WERI-Rb-1 (cell line): ENCODE data around the gene DHRS3.

Source experiments
- DNase-seq: peaks from one replicate; pipeline ENCODE4 v3.0.0-alpha.2; 2020
- H3K27ac ChIP-seq: fragments of 250-450 bp; sonication (Bioruptor Pico); 2 replicates; pipeline ENCODE4 v1.5.1; 2020; ENCODE audit warnings: mild to moderate bottlenecking, moderate library complexity
- H3K27me3 ChIP-seq: fragments of 250-450 bp; sonication (Bioruptor Pico); 2 replicates; pipeline ENCODE4 v1.5.1; 2021; ENCODE audit warnings: mild to moderate bottlenecking, low read depth, moderate library complexity; ENCODE audit not compliant: insufficient read depth, severe bottlenecking
- H3K36me3 ChIP-seq: fragments of 250-450 bp; sonication (Bioruptor Pico); 2 replicates; pipeline ENCODE4 v1.5.1; 2020; ENCODE audit warnings: mild to moderate bottlenecking, moderate library complexity
- H3K4me3 ChIP-seq: 2 replicates; pipeline ENCODE4 v1.5.1; 2011; ENCODE audit warnings: low read depth, mild to moderate bottlenecking, control low read depth, low read length
- H3K9me3 ChIP-seq: fragments of 250-450 bp; sonication (Bioruptor Pico); 2 replicates; pipeline ENCODE4 v1.5.1; 2021; ENCODE audit warnings: mild to moderate bottlenecking, moderate library complexity; ENCODE audit not compliant: severe bottlenecking
- TF ChIP-seq, protein P1 (sequence below): IDR thresholded peaks from 2 replicates; pipeline ENCODE4 v1.5.1; 2011; ENCODE audit warnings: low read depth, mild to moderate bottlenecking, control low read depth, inconsistent platforms, low read length

DHRS3 gene

DNA sequence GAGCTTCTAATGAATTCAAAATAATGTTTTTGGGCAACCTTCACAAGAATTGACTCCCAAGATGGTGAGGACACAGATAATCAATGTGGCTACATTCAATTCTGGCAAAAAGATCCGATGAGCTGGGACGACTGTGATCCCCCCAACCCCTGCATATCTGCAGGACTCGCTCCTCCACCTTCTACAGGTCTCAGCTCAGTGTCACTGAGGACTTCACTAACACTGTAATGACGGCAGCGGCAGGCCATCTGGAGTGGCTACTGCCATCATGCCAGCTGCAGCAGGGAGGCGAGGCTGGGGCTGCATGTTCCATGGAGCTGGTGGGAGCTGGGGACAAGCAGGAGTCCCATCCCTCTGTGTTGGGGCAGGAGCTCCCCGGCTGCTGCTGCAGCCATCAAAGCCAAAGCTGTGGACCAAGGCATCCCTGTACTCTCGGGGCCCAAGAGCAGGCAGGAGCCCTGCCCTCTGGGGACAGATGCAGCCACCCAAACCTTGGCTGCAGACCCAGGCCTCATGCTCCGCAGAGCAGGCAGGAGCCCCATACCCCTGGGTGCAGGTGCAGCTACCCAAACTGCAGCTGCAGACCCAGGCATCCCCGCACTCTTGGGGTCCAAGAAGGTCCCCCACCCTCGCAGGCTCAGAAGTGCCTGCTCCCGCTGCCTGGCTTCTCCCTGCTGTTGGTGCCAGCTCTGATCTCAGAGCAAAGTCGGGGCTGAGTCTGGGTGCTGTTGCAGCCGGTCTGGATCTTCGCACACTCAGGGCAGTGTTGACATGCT is 12.2 kb upstream of the DHRS3 start:
- no peak overlapping the region for H3K27ac ChIP-seq
- peaks cover 79% of the 10 kb centered on the region for H3K27me3 ChIP-seq
- H3K36me3 ChIP-seq = no peaks in the 10 kb centered on the region
- H3K9me3 ChIP-seq = peaks cover 4% of the 10 kb centered on the region
- no peak for DNase-seq
- no peak overlapping the region for H3K4me3 ChIP-seq
- TF ChIP-seq, protein P1, sequence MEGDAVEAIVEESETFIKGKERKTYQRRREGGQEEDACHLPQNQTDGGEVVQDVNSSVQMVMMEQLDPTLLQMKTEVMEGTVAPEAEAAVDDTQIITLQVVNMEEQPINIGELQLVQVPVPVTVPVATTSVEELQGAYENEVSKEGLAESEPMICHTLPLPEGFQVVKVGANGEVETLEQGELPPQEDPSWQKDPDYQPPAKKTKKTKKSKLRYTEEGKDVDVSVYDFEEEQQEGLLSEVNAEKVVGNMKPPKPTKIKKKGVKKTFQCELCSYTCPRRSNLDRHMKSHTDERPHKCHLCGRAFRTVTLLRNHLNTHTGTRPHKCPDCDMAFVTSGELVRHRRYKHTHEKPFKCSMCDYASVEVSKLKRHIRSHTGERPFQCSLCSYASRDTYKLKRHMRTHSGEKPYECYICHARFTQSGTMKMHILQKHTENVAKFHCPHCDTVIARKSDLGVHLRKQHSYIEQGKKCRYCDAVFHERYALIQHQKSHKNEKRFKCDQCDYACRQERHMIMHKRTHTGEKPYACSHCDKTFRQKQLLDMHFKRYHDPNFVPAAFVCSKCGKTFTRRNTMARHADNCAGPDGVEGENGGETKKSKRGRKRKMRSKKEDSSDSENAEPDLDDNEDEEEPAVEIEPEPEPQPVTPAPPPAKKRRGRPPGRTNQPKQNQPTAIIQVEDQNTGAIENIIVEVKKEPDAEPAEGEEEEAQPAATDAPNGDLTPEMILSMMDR = no peak

DNA sequence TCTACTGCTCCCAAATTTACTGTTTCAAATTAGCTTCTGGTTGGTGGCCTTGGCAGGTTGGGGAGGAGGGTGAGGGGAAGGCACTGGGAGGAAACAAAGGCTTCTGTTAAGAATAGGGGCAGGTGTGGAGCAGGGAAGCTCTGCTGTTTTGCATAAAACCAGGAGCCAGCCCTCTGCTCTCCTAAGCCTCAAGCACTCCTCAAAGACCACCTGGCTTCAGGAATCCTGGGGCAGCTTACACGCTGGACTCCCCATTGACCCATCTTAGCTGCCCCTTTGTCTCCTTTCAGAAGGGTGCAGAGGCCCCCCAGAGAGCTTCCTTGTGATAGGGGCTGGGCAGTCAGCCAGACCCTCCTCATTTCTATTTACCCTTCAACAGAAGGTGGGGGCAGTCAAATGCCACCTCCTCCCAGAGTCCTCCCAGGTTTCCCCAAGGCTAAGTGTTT is 11.5 kb upstream of the DHRS3 start:
- H3K9me3 ChIP-seq = peaks cover 4% of the 10 kb centered on the region
- no peak for DNase-seq
- TF ChIP-seq, protein P1 = no peak
- H3K27ac ChIP-seq = no peak overlapping the region
- no peak overlapping the region for H3K4me3 ChIP-seq
- H3K36me3 ChIP-seq = no peaks in the 10 kb centered on the region
- peaks cover 79% of the 10 kb centered on the region for H3K27me3 ChIP-seq

DNA sequence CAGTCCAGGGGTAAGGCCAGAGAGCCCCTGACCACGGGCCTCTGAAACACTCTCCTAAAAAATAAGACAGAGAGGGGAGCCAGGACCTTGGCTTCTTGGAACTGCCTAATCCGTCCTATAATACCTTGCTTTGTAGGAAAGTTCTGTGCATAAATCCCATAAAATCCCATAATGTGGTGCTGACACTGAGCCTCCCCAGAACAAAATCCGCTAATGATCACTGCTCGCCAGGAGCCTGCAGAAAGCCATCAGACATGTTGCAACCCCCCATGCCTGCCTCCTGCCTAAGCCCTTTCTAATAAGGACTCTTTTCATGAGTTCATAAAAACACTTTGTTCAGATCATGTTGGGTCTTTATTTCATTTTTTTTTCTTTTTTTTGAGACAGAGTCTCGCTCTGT is 9.3 kb upstream of the DHRS3 start:
- no peak overlapping the region for H3K27ac ChIP-seq
- H3K27me3 ChIP-seq = peaks cover 79% of the 10 kb centered on the region
- peak; percentile 71 for DNase-seq
- H3K9me3 ChIP-seq = peaks cover 4% of the 10 kb centered on the region
- TF ChIP-seq, protein P1 = no peak
- H3K36me3 ChIP-seq = no peaks in the 10 kb centered on the region
- H3K4me3 ChIP-seq = no peak overlapping the region

DNA sequence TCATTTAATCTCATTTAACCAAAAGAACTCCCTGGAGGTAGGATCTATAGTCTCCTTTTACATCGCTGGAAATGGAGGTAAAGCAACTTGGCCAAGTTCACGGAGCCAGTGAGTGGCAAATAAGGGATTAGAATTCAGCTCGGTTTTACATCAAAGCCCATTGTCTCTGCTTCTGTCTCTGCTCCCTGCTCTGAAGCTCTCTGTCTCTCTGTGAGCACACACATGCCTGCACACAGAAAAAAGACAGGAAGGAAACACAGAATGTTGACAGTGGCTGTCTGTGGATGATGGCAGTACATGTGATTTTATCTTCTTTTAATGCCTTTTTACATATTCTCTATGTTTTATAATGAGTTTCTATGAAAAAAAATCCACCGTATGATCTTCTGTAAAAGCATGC is 8.9 kb upstream of the DHRS3 start:
- H3K27me3 ChIP-seq = peaks cover 79% of the 10 kb centered on the region
- H3K27ac ChIP-seq = no peak overlapping the region
- no peak overlapping the region for H3K4me3 ChIP-seq
- DNase-seq = no peak
- no peaks in the 10 kb centered on the region for H3K36me3 ChIP-seq
- peaks cover 4% of the 10 kb centered on the region for H3K9me3 ChIP-seq
- TF ChIP-seq, protein P1 = no peak

DNA sequence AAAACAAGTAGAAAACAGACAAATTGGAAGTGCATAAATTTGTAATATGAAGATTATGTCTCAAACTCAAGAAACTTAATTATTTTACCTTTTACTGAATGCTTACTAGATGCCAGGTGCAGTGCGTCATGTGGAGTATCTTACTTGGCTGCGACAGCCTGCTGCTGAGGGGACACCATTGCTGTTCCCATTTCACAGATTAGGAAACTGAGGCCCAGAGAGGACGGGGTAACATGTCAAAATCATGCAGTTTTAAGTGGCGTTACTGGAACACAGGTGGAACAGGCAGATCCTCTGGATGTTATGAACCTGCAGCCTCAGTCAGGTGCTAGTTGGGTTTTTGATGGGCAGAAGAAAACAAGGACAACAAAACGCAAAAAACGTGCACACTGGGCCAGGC is 7.3 kb upstream of the DHRS3 start:
- Histone ChIP-seq H3K27me3 (peaks cover 79% of the 10 kb centered on the region), H3K36me3 (no peaks in the 10 kb centered on the region), H3K9me3 (no peaks in the 10 kb centered on the region), H3K27ac (no peak overlapping the region), H3K4me3 (no peak overlapping the region)
- TF ChIP-seq, protein P1 = no peak
- no peak for DNase-seq

DNA sequence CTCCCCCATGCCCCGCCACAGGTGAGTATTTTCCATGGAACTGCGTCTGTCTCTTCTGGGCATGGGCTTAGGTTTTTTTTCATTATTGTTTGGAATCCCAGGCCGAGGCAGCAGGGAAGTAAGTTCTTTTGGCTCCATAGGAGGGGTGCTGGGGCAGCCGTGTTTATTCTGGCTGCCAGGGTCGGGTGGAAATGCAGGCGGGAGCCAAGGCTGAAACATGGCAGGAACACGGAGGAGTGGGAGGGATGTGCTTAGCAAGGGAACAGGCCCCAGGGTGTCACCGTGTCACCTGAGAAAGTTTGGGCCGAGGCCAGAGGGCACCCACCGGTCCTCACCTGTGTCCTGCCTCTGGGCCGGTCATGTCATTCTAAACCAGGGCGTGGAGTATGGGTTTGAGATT is 4.5 kb upstream of the DHRS3 start:
- TF ChIP-seq, protein P1 = no peak

More for the DNA sequence above, 4.5 kb upstream of the DHRS3 start:
- H3K36me3 ChIP-seq = no peaks in the 10 kb centered on the region
- H3K9me3 ChIP-seq = no peaks in the 10 kb centered on the region
- H3K27me3 ChIP-seq = peaks cover 79% of the 10 kb centered on the region
- no peak for DNase-seq
- H3K27ac ChIP-seq = no peak overlapping the region
- no peak overlapping the region for H3K4me3 ChIP-seq
